A673 (cell line): ENCODE results near the gene LYPD3.

Experiments used
- CTCF ChIP-seq: fragments of 300-800, 200-600 bp; sonication (generic); conservative IDR thresholded peaks from 2 replicates; pipeline ENCODE4 v1.5.1; 2017; ENCODE audit warnings: low read depth, mild to moderate bottlenecking, antibody characterized with exemption, low read length, moderate library complexity, mixed read lengths
- EZH2 ChIP-seq: fragments of 200-600 bp; sonication (generic); IDR thresholded peaks from 2 replicates; pipeline ENCODE4 v1.6.1; 2017; ENCODE audit warnings: borderline replicate concordance, low read depth, mild to moderate bottlenecking, mixed read lengths, antibody characterized with exemption, low read length; ENCODE audit not compliant: poor library complexity, severe bottlenecking

GRCh38 chr19:43470288-43470687 lies 4.9 kb upstream of the LYPD3 start:
- TF ChIP-seq CTCF (no peak), EZH2 (no peak)
